Measurements from ENCODE around the gene SMNDC1.
A peak's percentile ranks its signal among the peaks of the same experiment; 100 is the strongest.
"Not testable (repeated sequence)": the region's sequence is repeated elsewhere in the genome, so short reads cannot be mapped to it uniquely, and the experiment has no call there.

The SMNDC1 gene

GRCh38 chr10:110304780-110305421 is at the start of gene SMNDC1:
Gene SMNDC1, minus strand, starts transcription at chr10:110304920. Its CDS starts 1,333 bp downstream, at chr10:110303587.
- peak; percentile 94 to 97 for DNase-seq (ENCODE audit: low read depth in 1 of 2, low spot score in 1 of 2)

GRCh38 chr10:110354322-110354766 is 49.6 kb upstream of the SMNDC1 start:
- peak; percentile 54 to 61 for DNase-seq (ENCODE audit: low read depth in 1 of 2, low spot score in 1 of 2)

- peak; percentile 8 to 48 for DNase-seq (ENCODE audit: low read depth in 1 of 2, low spot score in 1 of 2)
These were observed 48.8 kb upstream of the SMNDC1 start for GRCh38 chr10:110353244-110354119.

GRCh38 chr10:110352930-110353243 is 48.2 kb upstream of the SMNDC1 start:
- no peak for DNase-seq (ENCODE audit: low read depth in 1 of 2, low spot score in 1 of 2)

- DNase-seq (ENCODE audit: low read depth in 1 of 2, low spot score in 1 of 2), result no peak
These were observed 46.1 kb upstream of the SMNDC1 start for GRCh38 chr10:110350812-110351211.

GRCh38 chr10:110349831-110350230 is 45.1 kb upstream of the SMNDC1 start:
- no peak for DNase-seq (ENCODE audit: low read depth in 1 of 2, low spot score in 1 of 2)

- DNase-seq (ENCODE audit: low read depth in 1 of 2, low spot score in 1 of 2), result no peak
These were observed 44.7 kb upstream of the SMNDC1 start for GRCh38 chr10:110349386-110349785.

- no peak for DNase-seq (ENCODE audit: low read depth in 1 of 2, low spot score in 1 of 2)
These were observed 43.6 kb upstream of the SMNDC1 start for GRCh38 chr10:110348336-110348735.

GRCh38 chr10:110346914-110347313 is 42.2 kb upstream of the SMNDC1 start:
- DNase-seq (ENCODE audit: low read depth in 1 of 2, low spot score in 1 of 2), result no peak

GRCh38 chr10:110345286-110345685 is 40.6 kb upstream of the SMNDC1 start:
- DNase-seq (ENCODE audit: low read depth in 1 of 2, low spot score in 1 of 2), result no peak

- DNase-seq (ENCODE audit: low read depth in 1 of 2, low spot score in 1 of 2), result no peak
These were observed 39.9 kb upstream of the SMNDC1 start for GRCh38 chr10:110344622-110345021.

- no peak for DNase-seq (ENCODE audit: low read depth in 1 of 2, low spot score in 1 of 2)
These were observed 39.2 kb upstream of the SMNDC1 start for GRCh38 chr10:110343947-110344346.

- DNase-seq (ENCODE audit: low read depth in 1 of 2, low spot score in 1 of 2), result no peak
These were observed 36.1 kb upstream of the SMNDC1 start for GRCh38 chr10:110340816-110341215.

GRCh38 chr10:110340122-110340521 is 35.4 kb upstream of the SMNDC1 start:
- DNase-seq (ENCODE audit: low read depth in 1 of 2, low spot score in 1 of 2), result no peak

GRCh38 chr10:110337906-110338305 is 33.2 kb upstream of the SMNDC1 start:
- no peak for DNase-seq (ENCODE audit: low read depth in 1 of 2, low spot score in 1 of 2)

- no peak for DNase-seq (ENCODE audit: low read depth in 1 of 2, low spot score in 1 of 2)
These were observed 32.7 kb upstream of the SMNDC1 start for GRCh38 chr10:110337401-110337800.

GRCh38 chr10:110336111-110336721 is 31.5 kb upstream of the SMNDC1 start:
- DNase-seq (ENCODE audit: low read depth in 1 of 2, low spot score in 1 of 2), result no peak

- DNase-seq (ENCODE audit: low read depth in 1 of 2, low spot score in 1 of 2), result no peak
These were observed 30.8 kb upstream of the SMNDC1 start for GRCh38 chr10:110335314-110336064.

GRCh38 chr10:110334061-110334656 is 29.4 kb upstream of the SMNDC1 start:
- no peak for DNase-seq (ENCODE audit: low read depth in 1 of 2, low spot score in 1 of 2)

- DNase-seq (ENCODE audit: low read depth in 1 of 2, low spot score in 1 of 2), result not testable (repeated sequence)
These were observed 26.6 kb upstream of the SMNDC1 start for GRCh38 chr10:110331226-110331795.

- no peak for DNase-seq (ENCODE audit: low read depth in 1 of 2, low spot score in 1 of 2)
These were observed 26.0 kb upstream of the SMNDC1 start for GRCh38 chr10:110330675-110331074.
